NCI-H2107 treated with DMSO at 0.1 percent for 48 hours (cell line): ENCODE results near the gene CLDN10.

Source experiments
- DNase-seq: peaks from one replicate; lab custom pipeline; 2025; ENCODE audit not compliant: unreplicated experiment; lab: John Stamatoyannopoulos, UW

The CLDN10 gene

DNA sequence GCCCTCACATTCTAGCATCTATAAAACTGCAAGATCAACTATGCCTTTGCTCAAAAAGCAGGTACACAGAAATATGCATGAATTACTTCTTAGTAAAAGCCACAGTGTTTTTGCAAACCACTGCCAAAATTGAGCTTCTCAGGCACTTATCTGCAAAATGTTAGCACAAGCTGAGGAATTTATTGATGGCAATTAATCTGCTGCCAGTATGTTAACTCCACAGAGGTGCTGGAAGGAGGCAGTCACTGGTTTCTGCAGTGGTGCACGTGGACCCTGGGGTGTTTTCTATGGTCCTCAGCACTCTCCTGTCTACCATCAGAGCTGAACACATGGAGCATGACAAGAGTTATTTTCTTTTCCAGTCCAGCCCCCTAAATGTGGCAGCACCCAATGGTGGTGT lies 44.2 kb downstream of the CLDN10 start:
- DNase-seq = no peak

DNA sequence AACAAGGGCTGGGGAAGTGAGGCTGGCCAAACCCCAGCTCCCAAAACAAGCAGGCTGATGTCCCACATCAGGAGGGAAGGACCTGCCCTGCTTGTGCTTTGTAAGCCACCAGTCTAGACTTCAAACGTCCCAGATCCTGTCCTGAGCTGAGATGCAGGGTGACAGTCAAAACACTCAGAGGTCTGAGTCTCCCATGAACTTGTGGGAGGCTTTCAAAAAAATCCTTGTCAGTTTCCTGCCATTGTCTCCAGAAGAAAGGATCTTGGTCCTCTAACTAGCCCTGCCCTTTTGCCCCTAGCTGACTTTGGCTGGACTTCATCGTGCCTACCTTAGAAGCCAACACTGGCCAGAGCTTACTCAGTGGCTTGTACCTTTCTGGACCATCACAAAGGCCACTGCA lies 48.7 kb downstream of the CLDN10 start:
- DNase-seq = no peak

DNA sequence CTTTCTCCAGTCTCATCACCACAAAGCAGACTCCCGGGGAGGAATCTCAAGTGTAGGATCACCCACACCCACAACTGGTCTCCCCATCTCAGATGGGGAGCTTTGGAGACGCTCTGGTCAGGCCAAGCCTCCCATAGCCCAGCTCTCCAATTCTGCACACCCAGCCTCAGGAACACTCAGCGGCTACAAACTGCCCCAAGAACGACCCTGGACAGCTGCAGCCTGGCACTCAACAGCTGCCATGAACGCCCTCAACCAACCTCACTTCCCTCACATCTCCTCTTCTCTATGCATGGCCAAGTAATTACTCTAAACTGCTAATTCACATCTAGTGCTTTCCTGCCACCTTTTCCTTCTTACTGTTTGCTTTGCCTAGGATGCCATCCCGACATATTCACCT lies 49.4 kb downstream of the CLDN10 start:
- DNase-seq = no peak

DNA sequence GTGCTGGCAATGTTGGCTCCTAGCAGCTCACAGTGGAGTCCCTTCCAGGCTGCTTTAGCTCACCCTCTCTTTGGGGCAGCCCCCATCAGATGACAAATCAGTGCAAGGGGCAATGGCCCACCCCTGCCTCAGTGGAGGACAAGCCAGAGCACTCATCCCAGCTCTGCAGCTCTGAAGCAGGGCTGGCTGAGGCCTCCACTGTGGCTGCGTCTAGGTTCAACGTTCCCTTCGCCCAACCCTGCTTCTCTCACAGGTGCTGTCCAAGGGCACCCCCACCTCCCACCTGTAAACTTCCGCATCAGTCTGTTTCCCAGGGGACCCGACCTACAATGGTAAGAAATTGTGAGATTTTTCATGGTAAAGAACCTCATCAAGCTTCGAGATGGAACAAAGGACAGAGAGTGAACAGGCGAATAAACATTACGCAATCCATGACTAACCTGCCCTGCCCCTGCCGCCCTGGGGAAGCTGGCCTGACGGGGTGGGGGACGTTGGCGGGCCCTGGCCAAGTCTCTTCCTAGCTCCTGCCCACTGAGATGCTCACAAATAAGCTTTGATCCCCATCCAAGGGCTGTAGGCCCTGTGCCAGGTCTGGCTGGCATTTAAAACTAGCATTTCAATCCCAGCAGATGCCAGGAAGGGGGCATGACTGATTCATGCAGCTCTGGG lies 51.5 kb downstream of the CLDN10 start:
- DNase-seq = no peak

DNA sequence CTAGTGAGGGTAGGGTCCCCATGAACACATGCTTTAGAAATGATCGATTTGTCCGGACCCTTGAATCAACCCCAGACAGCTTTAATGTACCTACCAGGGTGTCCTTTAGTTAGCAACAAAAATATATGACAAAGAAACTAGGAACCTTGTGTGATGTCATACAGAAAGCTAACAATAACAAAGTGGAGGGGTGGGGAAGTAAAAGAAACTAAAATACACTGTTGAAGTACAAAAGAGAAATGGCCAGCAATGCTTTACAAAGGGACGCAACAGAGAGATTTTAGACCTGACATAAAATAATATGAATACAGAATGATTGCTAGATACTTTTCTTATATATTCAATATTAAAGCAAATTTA lies 52.0 kb downstream of the CLDN10 start:
- no peak for DNase-seq

DNA sequence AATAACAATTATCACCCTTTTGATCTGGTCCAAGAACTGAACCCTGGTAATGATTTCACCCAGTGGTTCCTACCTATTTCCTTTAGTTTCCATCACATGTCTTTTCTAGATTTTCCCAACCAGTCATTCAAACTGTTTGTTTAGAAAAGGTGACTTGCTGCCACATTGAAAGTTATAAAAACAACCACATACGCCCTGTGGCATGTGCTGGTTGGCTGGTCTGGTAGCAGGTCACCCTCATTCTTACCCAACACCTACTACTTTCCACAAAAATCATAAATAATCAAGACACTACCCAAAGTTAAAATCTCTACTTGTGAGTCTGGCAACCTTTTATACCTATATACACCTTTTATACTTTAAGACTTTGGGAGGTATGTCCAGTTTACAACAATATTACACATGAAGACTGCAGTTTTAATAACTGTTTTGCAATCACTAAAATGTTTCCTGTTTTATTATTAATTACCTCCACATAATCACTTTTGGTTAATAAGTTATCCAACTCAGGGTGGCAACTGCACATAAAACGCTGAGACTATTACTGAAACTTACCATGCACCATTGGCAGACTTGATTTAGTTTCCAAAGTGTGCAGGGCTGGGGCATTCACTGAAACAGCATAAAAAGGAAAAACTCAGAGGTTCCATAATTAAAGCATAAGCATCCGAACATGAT lies 53.1 kb downstream of the CLDN10 start:
- no peak for DNase-seq

DNA sequence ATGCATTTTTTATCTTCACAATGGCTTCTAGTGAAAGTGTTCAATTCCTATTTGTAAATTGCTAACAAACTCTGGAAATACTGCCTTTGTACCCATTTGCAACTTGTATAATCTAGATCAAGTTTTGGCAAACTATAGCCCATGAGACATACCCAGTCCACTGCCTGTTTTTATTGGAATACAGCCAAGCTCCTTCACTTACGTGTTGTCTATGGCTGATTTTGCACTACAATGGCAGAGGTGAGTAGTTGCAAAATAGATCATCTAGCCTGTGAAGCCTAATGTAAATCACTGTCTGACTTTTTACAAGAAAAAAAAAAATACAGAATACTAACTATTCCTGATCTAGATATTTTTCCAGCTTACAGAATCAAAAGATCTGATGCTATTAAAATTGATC lies 54.8 kb downstream of the CLDN10 start:
- DNase-seq = no peak

DNA sequence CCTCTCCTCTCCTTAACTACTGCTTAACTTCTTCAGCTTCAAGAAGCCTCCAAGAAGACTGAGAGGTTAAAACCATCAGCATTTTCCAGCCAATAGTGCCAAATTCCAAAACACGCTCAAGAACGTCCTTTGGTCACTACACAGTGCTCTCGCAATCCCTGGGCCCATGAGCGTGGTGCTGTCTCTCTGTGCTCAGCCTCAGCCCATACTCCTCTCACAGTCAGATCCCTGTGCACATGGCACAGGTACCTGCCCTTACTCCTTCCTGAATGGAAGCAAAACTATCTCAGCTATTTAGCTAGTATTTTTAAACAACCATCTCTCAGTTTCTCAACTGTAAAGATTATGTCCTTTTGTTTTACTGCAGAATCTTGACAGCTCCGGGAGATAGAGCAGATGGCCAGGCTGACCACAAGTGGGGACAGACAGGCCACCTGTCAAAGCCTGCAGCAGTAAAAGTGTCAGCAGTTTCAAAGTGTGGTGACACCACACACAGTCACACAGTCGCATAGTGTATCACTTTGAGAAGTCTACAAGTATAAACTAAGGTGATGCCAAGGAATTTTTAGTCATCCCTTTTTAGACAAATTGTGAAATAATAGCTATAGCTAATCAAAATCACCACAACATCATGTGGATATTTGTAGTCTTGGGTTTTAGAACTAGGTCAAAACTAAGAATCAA lies 56.3 kb downstream of the CLDN10 start:
- DNase-seq = no peak

DNA sequence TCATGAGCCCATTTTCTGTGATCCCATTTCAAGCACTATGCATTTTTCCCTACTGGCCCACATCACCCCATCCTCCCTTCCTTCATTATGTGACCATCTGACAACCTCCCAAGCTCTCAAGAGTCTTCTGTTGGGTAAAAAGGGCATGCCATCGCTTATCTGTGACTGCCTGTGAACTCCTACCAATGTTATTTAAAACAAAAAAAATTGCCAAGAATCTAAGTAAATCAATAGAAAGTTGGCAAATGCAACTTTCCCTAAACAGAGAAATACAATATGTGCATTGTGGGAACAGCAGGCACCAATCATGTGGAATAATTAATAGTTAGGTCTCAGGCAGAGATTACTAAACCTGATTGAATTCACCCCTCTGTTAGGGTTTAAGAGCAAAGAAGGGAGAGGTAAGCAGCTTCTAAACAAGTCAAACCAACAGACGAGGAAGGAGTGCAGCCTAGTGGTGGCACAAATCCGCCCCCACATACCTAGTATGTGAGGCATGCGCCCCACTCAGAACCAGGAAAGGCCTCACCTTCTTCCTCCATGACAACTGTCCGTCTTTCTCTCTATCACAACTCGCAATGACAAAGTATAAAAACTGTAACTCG lies 62.2 kb downstream of the CLDN10 start:
- no peak for DNase-seq

DNA sequence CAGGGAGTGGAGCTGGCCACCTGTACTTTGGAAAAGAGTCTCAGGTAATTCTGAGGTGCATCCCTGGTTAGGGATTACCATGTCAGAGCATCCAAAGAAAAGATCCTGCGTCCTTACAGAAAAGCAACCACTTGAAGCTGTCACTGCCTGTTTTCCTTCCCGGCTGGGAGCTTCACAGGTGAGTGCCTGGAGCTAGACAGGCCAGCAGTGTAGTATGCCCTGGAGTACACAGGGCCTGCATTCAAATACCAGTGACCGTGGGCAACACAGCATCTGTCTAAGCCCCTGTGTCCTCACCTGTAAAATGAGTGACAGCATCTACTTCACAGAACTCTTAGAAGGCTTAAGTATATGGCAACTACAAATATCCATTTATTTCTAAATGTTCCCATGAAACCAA lies 63.0 kb downstream of the CLDN10 start:
- DNase-seq = no peak

DNA sequence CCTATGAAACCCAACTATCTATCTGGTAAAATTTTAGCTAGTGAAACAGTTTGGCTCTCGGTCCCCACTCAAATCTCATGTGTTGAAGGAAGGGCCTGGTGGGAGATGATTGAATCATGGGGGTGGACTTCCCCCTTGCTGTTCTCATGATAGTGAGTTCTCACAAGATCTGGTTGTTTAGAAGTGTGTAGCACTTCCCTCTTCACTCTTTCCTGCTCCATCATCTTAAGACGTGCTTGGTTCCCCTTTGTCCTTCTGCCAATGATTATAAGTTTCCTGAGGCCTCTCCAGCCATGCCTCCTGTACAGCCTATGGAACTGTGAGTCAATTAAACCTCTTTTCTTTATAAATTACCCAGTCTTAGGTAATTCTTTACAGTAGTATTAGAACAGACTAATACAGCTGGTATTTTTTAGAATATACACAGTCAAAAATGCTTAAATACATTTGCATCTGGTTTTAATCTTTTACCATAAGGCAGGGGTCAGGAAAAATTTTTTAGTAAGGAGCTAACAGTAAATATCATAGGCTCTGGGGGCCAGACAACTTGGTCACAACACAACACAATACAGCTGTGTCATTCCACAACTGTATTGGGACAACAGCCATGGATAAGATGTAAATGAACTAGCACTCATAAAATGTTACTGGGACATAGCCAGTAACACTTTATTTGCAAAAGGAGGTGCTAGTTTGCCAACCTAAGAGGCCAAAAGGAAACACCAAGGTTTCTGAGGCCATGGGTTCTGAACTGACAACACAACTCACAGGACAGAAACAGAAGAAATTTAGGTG lies 67.7 kb downstream of the CLDN10 start:
- DNase-seq = no peak

DNA sequence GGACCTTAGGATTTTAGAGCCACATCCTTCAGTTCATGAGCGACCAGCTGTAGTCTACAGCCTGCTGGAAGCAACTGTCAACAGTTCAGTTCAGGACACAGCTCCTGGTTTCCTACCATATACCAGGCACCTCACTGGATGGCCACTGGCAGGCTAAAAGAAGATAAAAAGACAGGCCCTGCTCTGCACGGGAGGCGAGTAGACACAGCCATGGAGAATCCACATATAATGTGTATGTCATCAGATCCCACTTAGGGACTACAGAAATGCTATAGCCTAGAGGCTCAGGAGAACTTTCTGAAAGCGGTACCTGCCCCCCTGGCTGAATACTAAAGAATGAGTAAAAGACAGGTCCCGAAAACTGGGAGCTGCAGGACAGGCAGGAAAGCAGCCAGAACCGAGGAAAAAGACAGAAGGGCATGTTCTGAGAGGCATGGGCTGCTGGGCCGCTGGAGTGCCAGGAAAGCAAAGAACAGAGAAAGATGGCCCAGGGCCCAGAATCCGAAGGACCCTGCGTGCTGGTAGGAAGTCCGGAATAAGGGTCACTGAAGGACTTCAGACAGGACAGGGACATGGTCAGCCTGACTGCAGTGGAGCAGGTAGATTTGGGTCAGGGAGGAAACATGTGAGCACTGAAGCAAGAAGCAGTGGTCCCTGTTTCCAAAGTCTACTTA lies 68.4 kb downstream of the CLDN10 start:
- DNase-seq = no peak

DNA sequence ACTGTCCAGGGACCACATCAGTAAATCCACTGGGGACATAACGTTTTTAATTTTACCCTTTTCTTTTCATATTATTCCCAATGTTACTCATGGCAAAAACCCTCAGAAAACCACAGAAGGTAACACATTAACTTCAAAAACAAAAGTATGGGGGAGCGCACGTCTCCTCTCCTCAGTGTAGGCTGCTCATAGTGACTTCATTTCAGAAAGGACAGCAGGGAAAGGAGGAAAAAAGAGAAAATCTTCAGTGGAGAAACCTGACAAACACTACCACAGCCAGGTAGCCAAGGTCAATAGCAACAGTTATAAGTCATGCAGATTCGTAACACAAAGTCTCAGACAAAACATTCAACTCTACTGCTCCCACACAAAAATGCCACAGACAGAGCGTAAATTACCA lies 70.6 kb downstream of the CLDN10 start:
- DNase-seq = no peak

DNA sequence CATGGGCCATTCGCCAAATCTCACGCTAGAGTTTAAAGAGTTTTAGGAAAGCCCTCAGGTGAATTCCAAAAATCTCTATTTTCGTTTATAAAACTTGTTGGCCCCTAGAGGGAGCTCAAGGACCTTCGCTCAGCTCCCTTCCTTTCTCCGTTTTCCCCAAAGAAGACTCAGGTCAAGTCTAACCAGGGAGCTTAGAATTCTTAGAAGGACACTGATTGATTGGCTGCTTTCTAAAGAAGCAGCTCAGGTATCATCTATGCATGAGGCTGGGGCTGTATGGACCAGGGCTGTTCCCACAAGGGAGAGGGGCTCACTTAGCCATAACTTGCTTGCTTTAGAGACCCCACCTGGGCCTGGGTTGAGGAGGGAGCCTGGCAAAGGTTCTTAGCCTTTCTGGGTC lies 71.5 kb downstream of the CLDN10 start:
- no peak for DNase-seq

DNA sequence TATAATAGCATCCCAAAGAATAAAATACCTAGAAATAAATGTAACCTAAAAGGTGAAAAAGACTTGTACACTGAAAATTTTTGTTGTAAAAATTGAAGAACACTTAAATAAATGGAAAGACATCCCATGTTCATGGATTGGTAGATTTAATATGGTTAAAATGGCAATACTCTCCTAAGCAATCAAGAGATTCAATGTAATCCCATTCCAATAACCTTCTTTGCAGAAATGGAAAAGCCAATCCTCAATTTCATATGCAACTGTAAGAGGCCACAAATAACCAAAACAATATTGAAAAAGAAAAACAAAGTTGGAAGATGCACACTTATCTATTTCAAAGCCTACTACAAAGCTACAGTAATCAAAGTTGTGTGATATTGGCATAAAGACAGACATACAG lies 74.2 kb downstream of the CLDN10 start:
- DNase-seq = no peak

DNA sequence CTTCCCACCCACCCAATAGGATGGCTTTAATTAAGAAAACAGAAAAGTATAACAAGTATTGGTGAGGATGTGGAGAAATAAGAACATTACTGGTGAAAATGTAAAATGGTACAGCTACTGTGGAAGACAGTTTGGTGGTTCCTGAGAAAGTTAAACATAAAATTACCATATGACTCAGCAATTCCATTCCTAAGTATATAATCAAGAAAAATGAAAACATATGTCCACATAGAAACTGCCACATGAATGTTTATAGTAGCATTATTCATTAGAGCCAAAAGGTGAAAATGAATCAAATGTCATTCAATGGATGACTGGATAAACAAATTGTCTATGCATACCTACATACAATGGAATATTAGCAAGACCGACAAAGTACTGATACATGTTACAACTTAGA lies 75.1 kb downstream of the CLDN10 start:
- no peak for DNase-seq

DNA sequence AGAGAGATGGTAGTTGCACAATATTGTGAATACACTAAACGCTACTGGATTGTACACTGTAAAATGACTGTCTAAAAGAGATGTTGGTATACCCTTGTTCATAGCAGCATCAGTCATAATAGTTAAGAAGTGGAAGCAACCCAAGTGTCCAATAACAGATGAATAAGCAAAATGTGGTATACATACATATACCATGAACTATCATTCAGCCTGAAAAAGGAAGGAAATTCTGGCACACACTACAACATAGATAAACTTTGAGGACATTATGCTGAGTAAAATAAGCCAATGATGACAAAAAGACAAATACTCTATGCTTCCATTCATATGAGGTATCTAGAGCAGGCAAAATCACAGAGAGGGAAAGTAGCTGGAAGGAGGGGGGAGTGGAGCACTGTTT lies 76.0 kb downstream of the CLDN10 start:
- DNase-seq = no peak

DNA sequence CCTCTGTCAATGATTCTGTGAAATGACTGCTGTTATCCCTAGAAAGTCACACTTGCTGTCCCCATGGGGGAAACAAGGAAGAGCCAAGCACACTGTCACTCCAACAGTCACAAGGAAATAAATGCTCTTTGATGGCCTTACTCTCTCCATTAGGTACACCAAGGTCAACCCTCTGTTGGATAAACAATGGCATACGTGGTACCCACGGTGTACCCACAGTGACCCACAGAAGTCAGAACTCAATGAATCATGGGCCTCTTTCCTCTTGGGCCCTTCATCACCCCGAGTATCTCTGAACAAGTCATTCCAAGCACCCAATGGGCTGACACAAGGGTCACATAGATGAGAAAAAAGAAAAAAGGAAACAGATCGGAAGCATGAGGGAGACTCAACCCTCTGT lies 76.6 kb downstream of the CLDN10 start:
- DNase-seq = no peak
